Activated CD4-positive, alpha-beta T cell treated with anti-CD3 and anti-CD28 coated beads, Interleukin-2, amount 10 ng/mL, durations not matched to agents 24 days and 14 days (primary cell): ENCODE data around the gene ABCB6. TPM values are rescaled to one million over a fixed set of nuclear protein-coding genes. Genes with fewer than 3 reads are reported as not detected.
"Not testable (repeated sequence)": the region's sequence is repeated elsewhere in the genome, so short reads cannot be mapped to it uniquely, and the experiment has no call there.

Source experiments
- DNase-seq: peaks from one replicate; pipeline ENCODE4 v3.0.0; 2022
- H3K27ac Mint-ChIP-seq: one replicate; pipeline ENCODE4 v1.8.0; 2022; ENCODE audit warnings: mild to moderate bottlenecking, mixed read lengths
- H3K27me3 Mint-ChIP-seq: one replicate; pipeline ENCODE4 v1.8.0; 2022; ENCODE audit warnings: mixed read lengths
- H3K36me3 Mint-ChIP-seq: one replicate; pipeline ENCODE4 v1.8.0; 2022; ENCODE audit warnings: low read depth, mild to moderate bottlenecking, mixed read lengths
- H3K4me1 Mint-ChIP-seq: one replicate; pipeline ENCODE4 v1.8.0; 2021; ENCODE audit warnings: mixed read lengths
- H3K4me3 Mint-ChIP-seq: one replicate; pipeline ENCODE4 v1.8.0; 2022; ENCODE audit warnings: mild to moderate bottlenecking, moderate library complexity, mixed read lengths
- H3K9me3 Mint-ChIP-seq: one replicate; pipeline ENCODE4 v1.8.0; 2021; ENCODE audit warnings: mixed read lengths
- intact Hi-C: fragments of 100-400 bp; cut with micrococcal nuclease; formaldehyde crosslinking; loops from one replicate; pipeline ENCODE4 v1.15.1; 2023
- total RNA-seq: library from RNA; stranded (reverse); gene quantifications from 2 replicates; pipeline ENCODE4 v1.2.3, GENCODE V29; 2022

The ABCB6 gene
- total RNA-seq, 1 donor from 2014 or later = 28.8 TPM

GRCh38 chr2:219204425-219205164, 14.2 kb downstream of the ABCB6 start:
- no peak overlapping the region for H3K27ac Mint-ChIP-seq
- no peaks in the 10 kb centered on the region for H3K27me3 Mint-ChIP-seq
- intact Hi-C loops = no loop called here
- peaks cover 14% of the 10 kb centered on the region for H3K36me3 Mint-ChIP-seq
- no peaks in the 10 kb centered on the region for H3K9me3 Mint-ChIP-seq
- peak; percentile 53 for DNase-seq
- H3K4me1 Mint-ChIP-seq = peaks cover 24% of the 10 kb centered on the region
- H3K4me3 Mint-ChIP-seq = no peak overlapping the region

GRCh38 chr2:219201331-219201730, 17.4 kb downstream of the ABCB6 start:
- H3K36me3 Mint-ChIP-seq, H3K4me1 Mint-ChIP-seq, H3K27ac Mint-ChIP-seq, H3K27me3 Mint-ChIP-seq, H3K9me3 Mint-ChIP-seq, intact Hi-C loops, H3K4me3 Mint-ChIP-seq: not testable (repeated sequence)
- DNase-seq = peak; percentile 49

DNA sequence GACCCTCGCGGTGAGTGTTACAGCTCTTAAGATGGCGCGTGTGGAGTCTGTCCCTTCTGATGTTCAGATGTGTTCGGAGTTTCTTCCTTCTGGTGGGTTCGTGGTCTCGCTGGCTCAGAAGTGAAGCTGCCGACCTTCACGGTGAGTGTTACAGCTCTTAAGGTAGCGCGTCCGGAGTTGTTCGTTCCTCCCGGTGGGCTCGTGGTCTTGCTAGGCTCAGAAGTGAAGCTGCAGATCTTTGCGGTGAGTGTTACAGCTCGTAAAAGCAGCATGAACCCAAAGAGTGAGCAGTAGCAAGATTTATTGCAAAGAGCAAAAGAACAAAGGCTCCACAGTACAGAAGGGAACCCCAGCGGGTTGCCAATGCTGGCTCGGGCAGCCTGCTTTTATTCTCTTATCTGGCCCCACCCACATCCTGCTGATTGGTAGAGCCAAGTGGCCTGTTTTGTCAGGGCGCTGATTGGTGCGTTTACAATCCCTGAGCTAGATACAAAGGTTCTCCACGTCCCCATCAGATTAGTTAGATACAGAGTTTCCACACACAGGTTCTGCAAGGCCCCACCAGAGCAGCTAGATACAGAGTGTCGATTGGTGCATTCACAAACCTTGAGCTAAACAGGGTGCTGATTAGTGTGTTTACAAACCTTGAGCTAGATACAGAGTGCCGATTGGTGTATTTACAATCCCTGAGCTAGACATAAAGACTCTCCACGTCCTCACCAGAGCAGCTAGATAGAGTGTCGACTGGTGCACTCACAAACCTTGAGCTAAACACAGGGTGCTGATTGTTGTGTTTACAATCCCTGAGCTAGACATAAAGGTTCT, 18.0 kb downstream of the ABCB6 start:
- H3K4me3 Mint-ChIP-seq = peak overlapping the region; percentile 69

DNA sequence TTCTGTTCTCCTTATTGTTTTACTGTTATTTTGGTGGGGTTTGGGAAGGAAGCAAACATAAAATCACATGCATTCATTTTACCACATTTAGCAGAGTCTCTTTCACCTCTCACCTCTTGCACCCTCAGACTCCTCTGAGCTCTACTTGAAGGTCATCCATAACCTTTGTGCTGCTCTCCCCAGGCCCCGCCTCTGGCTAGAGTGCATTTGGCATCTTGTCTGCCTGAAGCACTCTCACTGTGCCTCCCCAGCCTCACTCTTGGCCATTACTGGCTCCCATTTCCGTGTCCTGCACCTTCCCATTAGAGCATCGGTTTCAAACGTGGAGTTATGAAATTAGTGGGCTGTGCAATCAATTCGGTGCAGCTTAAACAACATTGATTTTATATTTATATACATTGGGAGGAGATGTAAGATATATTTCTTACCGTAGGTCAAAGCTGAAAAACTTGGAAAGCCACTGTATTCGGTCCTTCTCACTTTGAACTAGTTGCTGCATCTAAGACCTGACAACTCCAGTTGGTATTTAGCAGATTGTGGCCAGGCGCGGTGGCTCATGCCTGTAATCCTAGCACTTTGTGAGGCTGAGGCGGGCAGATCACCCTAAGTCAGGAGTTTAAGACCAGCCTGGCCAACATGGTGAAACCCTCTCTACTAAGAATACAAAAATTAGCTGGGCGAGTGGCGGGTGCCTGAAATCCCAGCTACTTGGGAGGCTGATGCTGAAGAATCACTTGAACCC, 19.1 kb downstream of the ABCB6 start:
- intact Hi-C loops = no loop called here
- no peak overlapping the region for H3K4me3 Mint-ChIP-seq

More for the DNA sequence above, 18.0 kb downstream of the ABCB6 start:
- H3K9me3 Mint-ChIP-seq, H3K27me3 Mint-ChIP-seq, intact Hi-C loops, H3K4me1 Mint-ChIP-seq, H3K36me3 Mint-ChIP-seq: not testable (repeated sequence)
- peak; percentile 63 for DNase-seq
- peak overlapping the region; percentile 77 for H3K27ac Mint-ChIP-seq

DNA sequence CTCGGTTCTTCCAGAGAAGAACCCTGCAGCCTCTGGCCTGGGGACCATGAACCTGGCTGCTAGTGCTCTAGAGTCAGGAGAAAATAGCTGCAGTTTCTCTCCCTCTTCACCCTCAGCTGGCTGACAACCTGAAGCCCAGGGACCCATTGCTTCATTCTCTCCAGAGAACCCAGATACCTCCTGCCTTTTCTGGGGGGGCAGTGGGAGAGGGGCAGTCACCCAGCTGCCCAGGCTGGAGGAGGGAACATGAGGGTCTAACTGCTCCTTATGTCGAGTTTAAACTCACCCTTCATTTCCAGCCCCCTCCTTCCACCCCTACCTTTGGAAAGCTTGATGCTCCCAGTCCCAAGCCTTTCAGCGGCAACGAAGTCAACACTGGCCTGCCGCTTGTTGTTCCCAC, 19.8 kb downstream of the ABCB6 start:
- Mint-ChIP-seq H3K4me1 (peaks cover 5% of the 10 kb centered on the region), H3K36me3 (no peaks in the 10 kb centered on the region), H3K27ac (no peak overlapping the region), H3K9me3 (no peaks in the 10 kb centered on the region), H3K27me3 (peaks cover 5% of the 10 kb centered on the region), H3K4me3 (no peak overlapping the region)
- peak; percentile 52 for DNase-seq
- intact Hi-C loops = no loop called here

More for the DNA sequence above, 19.1 kb downstream of the ABCB6 start:
- DNase-seq = peak; percentile 53
- Mint-ChIP-seq H3K36me3 (no peaks in the 10 kb centered on the region), H3K4me1 (peaks cover 5% of the 10 kb centered on the region), H3K9me3 (no peaks in the 10 kb centered on the region), H3K27me3 (peaks cover 5% of the 10 kb centered on the region), H3K27ac (no peak overlapping the region)

- intact Hi-C loops = no loop called here
- peak; percentile 37 for DNase-seq
- no peaks in the 10 kb centered on the region for H3K9me3 Mint-ChIP-seq
- no peaks in the 10 kb centered on the region for H3K36me3 Mint-ChIP-seq
- peaks cover 5% of the 10 kb centered on the region for H3K4me1 Mint-ChIP-seq
- no peak overlapping the region for H3K27ac Mint-ChIP-seq
- H3K27me3 Mint-ChIP-seq = peaks cover 5% of the 10 kb centered on the region
- no peak overlapping the region for H3K4me3 Mint-ChIP-seq
These were observed 21.4 kb downstream of the ABCB6 start for GRCh38 chr2:219197388-219197787.

DNA sequence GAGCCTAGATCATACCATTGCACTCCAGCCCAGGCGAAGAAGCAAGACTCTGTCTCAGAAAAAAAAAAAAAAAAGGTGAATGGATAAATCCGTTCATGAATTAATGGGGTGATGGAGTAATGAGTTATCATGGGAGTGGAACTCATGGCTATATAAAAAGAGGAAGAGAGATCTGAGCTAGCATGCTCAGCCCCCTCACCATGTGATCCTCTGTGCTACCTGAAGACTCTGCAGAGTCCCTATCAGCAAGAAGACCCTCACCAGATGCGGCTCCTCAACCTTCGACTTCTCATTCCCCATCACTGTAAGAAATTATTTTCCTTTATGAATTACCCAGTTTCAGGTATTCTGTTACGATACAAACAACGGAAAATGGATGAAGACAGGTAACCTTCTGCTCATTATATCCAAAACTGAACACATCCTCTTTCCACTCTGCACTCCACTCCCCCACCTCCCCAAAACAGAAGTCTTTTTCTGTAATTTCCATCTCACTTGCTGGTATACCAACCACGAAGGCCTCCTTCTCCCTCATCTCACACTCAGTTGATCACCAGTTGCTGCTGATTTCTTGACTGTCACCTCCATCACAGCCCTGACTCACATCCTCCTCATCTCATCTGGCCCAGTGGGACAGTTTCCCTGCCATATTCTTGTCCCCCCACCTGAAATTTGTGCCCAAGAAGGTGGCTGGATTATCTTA, 31.9 kb downstream of the ABCB6 start:
- peak; percentile 55 for DNase-seq
- no peaks in the 10 kb centered on the region for H3K27me3 Mint-ChIP-seq
- H3K27ac Mint-ChIP-seq = peak overlapping the region; percentile 66
- H3K4me1 Mint-ChIP-seq = peaks cover 9% of the 10 kb centered on the region
- H3K9me3 Mint-ChIP-seq = no peaks in the 10 kb centered on the region
- intact Hi-C loops = no loop called here
- H3K4me3 Mint-ChIP-seq = no peak overlapping the region
- H3K36me3 Mint-ChIP-seq = peaks cover 28% of the 10 kb centered on the region

GRCh38 chr2:219184121-219184520, 34.6 kb downstream of the ABCB6 start:
- intact Hi-C loops = no loop called here
- H3K27me3 Mint-ChIP-seq = no peaks in the 10 kb centered on the region
- H3K27ac Mint-ChIP-seq = no peak overlapping the region
- peaks cover 51% of the 10 kb centered on the region for H3K36me3 Mint-ChIP-seq
- DNase-seq = peak; percentile 52
- no peaks in the 10 kb centered on the region for H3K9me3 Mint-ChIP-seq
- no peak overlapping the region for H3K4me3 Mint-ChIP-seq
- peaks cover 34% of the 10 kb centered on the region for H3K4me1 Mint-ChIP-seq

DNA sequence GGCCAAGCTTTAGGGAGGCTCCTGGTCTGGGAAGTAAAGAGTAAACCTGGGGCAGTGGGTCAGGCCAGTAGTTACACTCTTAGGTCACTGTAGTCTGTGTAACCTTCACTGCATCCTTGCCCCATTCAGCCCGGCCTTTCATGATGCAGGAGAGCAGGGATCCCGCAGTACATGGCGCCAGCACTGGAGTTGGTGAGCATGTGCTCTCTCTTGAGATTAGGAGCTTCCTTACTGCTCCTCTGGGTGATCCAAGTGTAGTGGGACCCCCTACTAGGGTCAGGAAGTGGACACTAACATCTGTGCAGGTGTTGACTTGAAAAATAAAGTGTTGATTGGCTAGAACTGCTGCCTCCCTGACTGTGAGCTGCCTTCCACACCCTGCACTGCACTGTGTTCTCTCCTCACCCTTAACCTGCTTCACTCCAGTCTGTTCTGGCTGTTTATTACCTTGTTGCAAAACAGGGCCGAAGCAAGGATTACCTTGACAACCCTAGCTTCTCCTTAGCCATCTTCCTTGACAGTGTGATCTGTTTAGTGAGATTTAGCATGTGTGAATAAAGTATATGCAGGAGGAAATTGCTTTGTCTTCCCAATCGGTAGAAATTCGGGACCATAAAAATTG, 35.5 kb downstream of the ABCB6 start:
- H3K9me3 Mint-ChIP-seq = no peaks in the 10 kb centered on the region
- H3K27me3 Mint-ChIP-seq = no peaks in the 10 kb centered on the region
- DNase-seq = peak; percentile 50
- H3K4me3 Mint-ChIP-seq = no peak overlapping the region
- intact Hi-C loops = no loop called here
- H3K36me3 Mint-ChIP-seq = peaks cover 52% of the 10 kb centered on the region
- H3K4me1 Mint-ChIP-seq = peaks cover 40% of the 10 kb centered on the region
- H3K27ac Mint-ChIP-seq = peak overlapping the region; percentile 11

DNA sequence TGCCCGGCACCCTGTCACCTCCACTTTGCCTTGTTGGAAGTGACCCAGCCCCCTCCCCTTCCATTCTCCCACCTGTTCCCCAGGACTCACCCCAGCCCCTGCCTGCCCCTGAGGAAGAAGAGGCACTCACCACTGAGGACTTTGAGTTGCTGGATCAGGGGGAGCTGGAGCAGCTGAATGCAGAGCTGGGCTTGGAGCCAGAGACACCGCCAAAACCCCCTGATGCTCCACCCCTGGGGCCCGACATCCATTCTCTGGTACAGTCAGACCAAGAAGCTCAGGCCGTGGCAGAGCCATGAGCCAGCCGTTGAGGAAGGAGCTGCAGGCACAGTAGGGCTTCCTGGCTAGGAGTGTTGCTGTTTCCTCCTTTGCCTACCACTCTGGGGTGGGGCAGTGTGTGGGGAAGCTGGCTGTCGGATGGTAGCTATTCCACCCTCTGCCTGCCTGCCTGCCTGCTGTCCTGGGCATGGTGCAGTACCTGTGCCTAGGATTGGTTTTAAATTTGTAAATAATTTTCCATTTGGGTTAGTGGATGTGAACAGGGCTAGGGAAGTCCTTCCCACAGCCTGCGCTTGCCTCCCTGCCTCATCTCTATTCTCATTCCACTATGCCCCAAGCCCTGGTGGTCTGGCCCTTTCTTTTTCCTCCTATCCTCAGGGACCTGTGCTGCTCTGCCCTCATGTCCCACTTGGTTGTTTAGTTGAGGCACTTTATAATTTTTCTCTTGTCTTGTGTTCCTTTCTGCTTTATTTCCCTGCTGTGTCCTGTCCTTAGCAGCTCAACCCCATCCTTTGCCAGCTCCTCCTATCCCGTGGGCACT, 36.2 kb downstream of the ABCB6 start:
- Mint-ChIP-seq H3K4me1 (peaks cover 42% of the 10 kb centered on the region), H3K36me3 (peaks cover 53% of the 10 kb centered on the region), H3K9me3 (no peaks in the 10 kb centered on the region), H3K27me3 (no peaks in the 10 kb centered on the region), H3K27ac (no peak overlapping the region), H3K4me3 (no peak overlapping the region)
- peak; percentile 54 for DNase-seq
- intact Hi-C loops = no loop called here

DNA sequence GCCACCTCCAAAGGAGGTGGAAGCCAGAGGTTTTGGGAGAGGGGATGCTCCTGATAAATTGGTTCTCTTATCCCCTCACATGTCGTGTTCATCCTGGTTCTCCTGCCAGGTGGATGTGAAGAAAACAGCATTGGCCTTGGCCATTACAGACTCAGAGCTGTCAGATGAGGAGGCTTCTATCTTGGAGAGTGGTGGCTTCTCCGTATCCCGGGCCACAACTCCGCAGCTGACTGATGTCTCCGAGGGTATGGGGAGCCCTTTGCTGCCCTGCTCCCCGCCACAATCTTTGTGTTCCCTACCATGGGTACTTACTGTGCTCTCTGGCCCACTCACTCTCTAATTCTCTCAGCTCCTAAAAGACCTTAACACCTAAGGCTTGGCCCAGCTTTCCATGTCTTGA, 37.2 kb downstream of the ABCB6 start:
- no peak for DNase-seq
- H3K27me3 Mint-ChIP-seq = no peaks in the 10 kb centered on the region
- H3K36me3 Mint-ChIP-seq = peaks cover 53% of the 10 kb centered on the region
- intact Hi-C loops = no loop called here
- H3K27ac Mint-ChIP-seq = peak overlapping the region; percentile 66
- H3K4me3 Mint-ChIP-seq = peak overlapping the region; percentile 32
- H3K4me1 Mint-ChIP-seq = peaks cover 43% of the 10 kb centered on the region
- no peaks in the 10 kb centered on the region for H3K9me3 Mint-ChIP-seq

DNA sequence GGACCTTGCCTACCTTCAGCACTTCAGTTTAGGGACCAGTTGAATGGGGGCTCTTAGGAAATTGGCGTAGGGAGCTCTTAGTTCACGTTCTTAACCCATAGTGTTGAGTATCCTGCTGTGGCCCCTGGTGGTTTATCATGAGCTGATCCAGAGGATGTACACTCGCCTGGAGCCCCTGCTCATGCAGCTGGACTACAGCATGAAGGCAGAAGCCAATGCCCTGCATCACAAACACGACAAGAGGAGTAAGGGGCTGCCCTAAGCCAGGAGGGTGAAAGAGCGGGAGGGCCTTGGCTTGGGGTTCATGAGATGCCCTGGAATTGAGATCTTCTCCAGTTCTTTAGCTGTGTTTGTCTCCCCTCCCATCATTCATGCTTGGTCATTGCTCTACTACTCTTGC, 37.8 kb downstream of the ABCB6 start:
- H3K4me3 Mint-ChIP-seq = peak overlapping the region; percentile 32
- DNase-seq = peak; percentile 55
- peaks cover 50% of the 10 kb centered on the region for H3K36me3 Mint-ChIP-seq
- intact Hi-C loops = no loop called here
- H3K9me3 Mint-ChIP-seq = no peaks in the 10 kb centered on the region
- H3K27ac Mint-ChIP-seq = no peak overlapping the region
- peaks cover 45% of the 10 kb centered on the region for H3K4me1 Mint-ChIP-seq
- no peaks in the 10 kb centered on the region for H3K27me3 Mint-ChIP-seq
